Fibroblast of the aortic adventitia (primary cell): ENCODE measurements around the gene SPRED2. TPM values are rescaled to one million over a fixed set of nuclear protein-coding genes. Genes with fewer than 3 reads are reported as not detected.

Experiments
- DNase-seq: peaks from one replicate; pipeline ENCODE4 v3.0.0-alpha.2; 2010; ENCODE audit warnings: low read depth
- H3K4me3 ChIP-seq: 2 replicates; pipeline ENCODE4 v1.5.1; 2011; ENCODE audit warnings: low read depth, mild to moderate bottlenecking, control low read depth, low read length, moderate library complexity
- CTCF ChIP-seq: IDR thresholded peaks from 2 replicates; pipeline ENCODE4 v1.5.1; 2011; ENCODE audit warnings: mild to moderate bottlenecking, low read length, control low read depth, inconsistent platforms; ENCODE audit not compliant: insufficient read depth
- total RNA-seq: library from RNA; depleted of rRNA; stranded (reverse); fragments of >200 nt; gene quantifications from 2 replicates; pipeline ENCODE4 v1.2.3, GENCODE V29; 2012; ENCODE audit warnings: low replicate concordance

The SPRED2 gene
- total RNA-seq, 1 donor: 20.6 TPM

- no peak for TF ChIP-seq CTCF
- no peak for DNase-seq
- no peak overlapping the region for H3K4me3 ChIP-seq
Observed at GRCh38 chr2:65416321-65416720, 16.1 kb downstream of the SPRED2 start.

GRCh38 chr2:65415091-65415490, 17.3 kb downstream of the SPRED2 start:
- H3K4me3 ChIP-seq: no peak overlapping the region
- TF ChIP-seq CTCF: no peak
- no peak for DNase-seq

GRCh38 chr2:65413610-65414009, 18.8 kb downstream of the SPRED2 start:
- no peak for TF ChIP-seq CTCF
- no peak for DNase-seq
- H3K4me3 ChIP-seq: no peak overlapping the region

- no peak overlapping the region for H3K4me3 ChIP-seq
- TF ChIP-seq CTCF: no peak
- DNase-seq: no peak
Observed at GRCh38 chr2:65413106-65413505, 19.3 kb downstream of the SPRED2 start.

- no peak overlapping the region for H3K4me3 ChIP-seq
- no peak for DNase-seq
- no peak for TF ChIP-seq CTCF
Observed at GRCh38 chr2:65411056-65411795, 21.2 kb downstream of the SPRED2 start.

- H3K4me3 ChIP-seq: no peak overlapping the region
- TF ChIP-seq CTCF: no peak
- no peak for DNase-seq
Observed at GRCh38 chr2:65409045-65409444, 23.4 kb downstream of the SPRED2 start.

GRCh38 chr2:65407240-65407639, 25.2 kb downstream of the SPRED2 start:
- DNase-seq: no peak
- H3K4me3 ChIP-seq: no peak overlapping the region
- TF ChIP-seq CTCF: no peak
